Left ventricle myocardium inferior (tissue), 1 donor: ENCODE measurements around the gene GBF1. TPM values are rescaled to one million over a fixed set of nuclear protein-coding genes. Genes with fewer than 3 reads are reported as not detected.

ENCODE experiments used
- DNase-seq: peaks from one replicate; pipeline ENCODE4 v3.0.0-alpha.2; 2020
- H3K27ac ChIP-seq: fragments of 200-600 bp; replicated peaks from 2 replicates; pipeline ENCODE4 v1.8.0; 2021
- H3K27me3 ChIP-seq: fragments of 200-600 bp; 2 replicates; pipeline ENCODE4 v1.8.0; 2021; ENCODE audit warnings: low read depth
- H3K36me3 ChIP-seq: fragments of 200-600 bp; 2 replicates; pipeline ENCODE4 v1.8.0; 2021
- H3K4me1 ChIP-seq: fragments of 200-600 bp; 2 replicates; pipeline ENCODE4 v1.8.0; 2021
- H3K4me3 ChIP-seq: fragments of 200-600 bp; 2 replicates; pipeline ENCODE4 v1.8.0; 2021; ENCODE audit warnings: mild to moderate bottlenecking, moderate library complexity
- H3K9me3 ChIP-seq: fragments of 200-600 bp; replicated peaks from 2 replicates; pipeline ENCODE4 v1.8.0; 2021
- CTCF ChIP-seq: fragments of 200-600 bp; IDR thresholded peaks from 2 replicates; pipeline ENCODE4 v1.8.0; 2021; ENCODE audit warnings: antibody characterized with exemption, mild to moderate bottlenecking, borderline replicate concordance
- intact Hi-C: fragments of 100-400 bp; cut with micrococcal nuclease; formaldehyde crosslinking; loops from one replicate; pipeline ENCODE4 v1.11.0; 2022
- total RNA-seq: library from RNA; stranded (reverse); fragmentation: NEBNext Ultra II Directional; extraction: Animal tissue kit (Norgen Biotek cat#: 25700); gene quantifications from one replicate; pipeline ENCODE4 v1.2.1, GENCODE V29; 2021
- donor health status: DM: no; HTN: yes; CAD: no; lungs with severe emphysema.

The GBF1 gene
- total RNA-seq, 1 donor from 2014 or later, result 43.2 TPM

GRCh38 chr10:102347236-102347828 is 102.0 kb downstream of the GBF1 start:
- Histone ChIP-seq H3K4me1 (peaks cover 18% of the 10 kb centered on the region), H3K27ac (no peak overlapping the region), H3K9me3 (no peaks in the 10 kb centered on the region), H3K36me3 (peaks cover 46% of the 10 kb centered on the region), H3K27me3 (no peaks in the 10 kb centered on the region), H3K4me3 (no peak overlapping the region)
- intact Hi-C loops, result no loop called here
- peak; percentile 75 for TF ChIP-seq CTCF
- peak; percentile 20 for DNase-seq

DNA sequence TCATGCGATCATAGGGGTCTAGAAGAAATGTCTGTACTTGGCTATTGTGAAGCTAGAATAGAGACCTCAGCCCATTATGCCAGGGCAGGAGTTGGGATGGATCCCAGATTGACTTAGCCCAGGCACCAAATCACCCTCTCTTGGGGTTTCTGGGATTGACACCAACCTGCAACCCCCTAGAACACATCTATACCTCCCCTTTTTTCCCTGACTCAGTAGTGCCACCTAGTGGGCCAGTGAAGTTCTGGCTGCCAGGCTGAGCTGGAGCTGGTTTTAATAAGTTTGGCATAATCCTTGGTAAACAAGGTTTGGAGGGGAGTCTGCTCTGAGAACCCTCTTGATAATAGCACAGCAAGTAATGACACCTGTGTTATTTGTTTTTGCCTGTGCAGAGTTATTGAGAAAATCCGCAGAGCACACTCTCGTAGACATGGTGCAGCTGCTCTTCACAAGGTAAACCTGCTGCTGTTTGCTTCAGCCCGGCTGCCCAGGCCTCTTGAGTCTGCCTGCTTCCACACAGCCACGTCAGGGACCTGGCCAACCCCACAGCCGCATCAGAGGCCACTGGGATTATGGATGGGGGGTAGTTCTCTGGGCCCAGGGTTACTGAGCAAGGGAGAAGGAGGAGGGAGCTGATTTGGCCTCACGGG is 106.9 kb downstream of the GBF1 start:
- Histone ChIP-seq H3K4me3 (no peak overlapping the region), H3K27ac (no peak overlapping the region), H3K4me1 (peaks cover 6% of the 10 kb centered on the region), H3K9me3 (no peaks in the 10 kb centered on the region), H3K36me3 (peaks cover 67% of the 10 kb centered on the region), H3K27me3 (no peaks in the 10 kb centered on the region)
- DNase-seq, result peak; percentile 24
- intact Hi-C loops, result loop anchor here (5.0 kb wide), 1 partner anchor 125 kb away; the partner anchor contains the start of gene ELOVL3
- TF ChIP-seq CTCF, result peak; percentile 93

GRCh38 chr10:102354451-102354850 is 109.1 kb downstream of the GBF1 start:
- no peak overlapping the region for H3K27ac ChIP-seq
- intact Hi-C loops, result loop anchor here (5.0 kb wide), 1 partner anchor 127 kb away; the partner anchor contains the start of gene ELOVL3
- H3K9me3 ChIP-seq, result no peaks in the 10 kb centered on the region
- DNase-seq, result no peak
- peaks cover 89% of the 10 kb centered on the region for H3K36me3 ChIP-seq
- H3K27me3 ChIP-seq, result no peaks in the 10 kb centered on the region
- H3K4me1 ChIP-seq, result no peaks in the 10 kb centered on the region
- H3K4me3 ChIP-seq, result no peak overlapping the region
- TF ChIP-seq CTCF, result no peak

GRCh38 chr10:102358712-102359382 is 113.5 kb downstream of the GBF1 start:
- H3K4me1 ChIP-seq, result no peaks in the 10 kb centered on the region
- intact Hi-C loops, result no loop called here
- no peak for TF ChIP-seq CTCF

DNA sequence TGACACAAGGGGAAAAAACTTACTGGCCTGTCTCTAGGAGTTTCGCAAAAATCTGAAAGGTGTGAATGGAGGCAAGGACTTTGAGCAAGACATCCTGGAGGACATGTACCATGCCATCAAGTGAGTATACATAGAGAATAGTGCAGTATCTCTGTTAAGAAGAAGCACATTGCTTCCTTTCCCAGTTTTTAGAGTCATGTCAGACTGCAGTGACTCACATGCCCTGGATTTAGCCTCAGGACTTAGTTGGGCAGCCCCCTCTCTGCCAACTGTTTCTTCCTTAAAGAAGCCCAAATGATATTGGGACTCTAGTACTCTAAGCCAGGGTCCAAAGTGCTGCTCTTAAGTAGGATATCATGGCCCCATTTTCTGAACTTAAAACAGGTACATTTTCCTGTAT is 122.1 kb downstream of the GBF1 start:
- no peak for DNase-seq
- TF ChIP-seq CTCF, result no peak
- intact Hi-C loops, result no loop called here
- Histone ChIP-seq H3K36me3 (peaks cover 100% of the 10 kb centered on the region), H3K27ac (no peak overlapping the region), H3K9me3 (peaks cover 10% of the 10 kb centered on the region), H3K27me3 (no peaks in the 10 kb centered on the region), H3K4me3 (no peak overlapping the region), H3K4me1 (no peaks in the 10 kb centered on the region)

More at GRCh38 chr10:102358712-102359382, 113.5 kb downstream of the GBF1 start:
- no peak overlapping the region for H3K4me3 ChIP-seq
- no peaks in the 10 kb centered on the region for H3K27me3 ChIP-seq
- no peak for DNase-seq
- no peaks in the 10 kb centered on the region for H3K9me3 ChIP-seq
- no peak overlapping the region for H3K27ac ChIP-seq
- peaks cover 94% of the 10 kb centered on the region for H3K36me3 ChIP-seq
